ENCODE data around the gene ENC1. TPM values are rescaled to one million over a fixed set of nuclear protein-coding genes. Genes with fewer than 3 reads are reported as not detected.

Gene ENC1
- total RNA-seq, 2 donors from 2014 or later = 7.7 to 10.4 TPM

GRCh38 chr5:74664551-74664950, 24.0 kb upstream of the ENC1 start:
- Histone ChIP-seq H3K9me3 (no peaks in the 10 kb centered on the region), H3K27me3 (replicated peaks; ENCODE audit: insufficient read depth) (no peaks in the 10 kb centered on the region), H3K36me3 (no peaks in the 10 kb centered on the region), H3K4me1 (ENCODE audit: control insufficient read depth in 1 of 2, low read depth in 2 of 2) (no peaks in the 10 kb centered on the region), H3K4me3 (no peak overlapping the region), H3K27ac (no peak overlapping the region)
- DNase-seq (ENCODE audit: low spot score) (no peak), ATAC-seq (ENCODE audit: insufficient number of reproducible peaks, low FRiP score, low read depth) (no peak)
- TF ChIP-seq, protein P1, sequence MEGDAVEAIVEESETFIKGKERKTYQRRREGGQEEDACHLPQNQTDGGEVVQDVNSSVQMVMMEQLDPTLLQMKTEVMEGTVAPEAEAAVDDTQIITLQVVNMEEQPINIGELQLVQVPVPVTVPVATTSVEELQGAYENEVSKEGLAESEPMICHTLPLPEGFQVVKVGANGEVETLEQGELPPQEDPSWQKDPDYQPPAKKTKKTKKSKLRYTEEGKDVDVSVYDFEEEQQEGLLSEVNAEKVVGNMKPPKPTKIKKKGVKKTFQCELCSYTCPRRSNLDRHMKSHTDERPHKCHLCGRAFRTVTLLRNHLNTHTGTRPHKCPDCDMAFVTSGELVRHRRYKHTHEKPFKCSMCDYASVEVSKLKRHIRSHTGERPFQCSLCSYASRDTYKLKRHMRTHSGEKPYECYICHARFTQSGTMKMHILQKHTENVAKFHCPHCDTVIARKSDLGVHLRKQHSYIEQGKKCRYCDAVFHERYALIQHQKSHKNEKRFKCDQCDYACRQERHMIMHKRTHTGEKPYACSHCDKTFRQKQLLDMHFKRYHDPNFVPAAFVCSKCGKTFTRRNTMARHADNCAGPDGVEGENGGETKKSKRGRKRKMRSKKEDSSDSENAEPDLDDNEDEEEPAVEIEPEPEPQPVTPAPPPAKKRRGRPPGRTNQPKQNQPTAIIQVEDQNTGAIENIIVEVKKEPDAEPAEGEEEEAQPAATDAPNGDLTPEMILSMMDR (IDR thresholded peaks at IDR 0.05) = no peak

GRCh38 chr5:74660873-74661272, 20.3 kb upstream of the ENC1 start:
- Histone ChIP-seq H3K4me3 (no peak overlapping the region), H3K36me3 (no peaks in the 10 kb centered on the region), H3K27ac (no peak overlapping the region), H3K27me3 (replicated peaks; ENCODE audit: insufficient read depth) (no peaks in the 10 kb centered on the region), H3K9me3 (no peaks in the 10 kb centered on the region), H3K4me1 (ENCODE audit: control insufficient read depth in 1 of 2, low read depth in 2 of 2) (no peaks in the 10 kb centered on the region)
- no peak for DNase-seq (ENCODE audit: low spot score)
- ATAC-seq (ENCODE audit: insufficient number of reproducible peaks, low FRiP score, low read depth) = no peak
- TF ChIP-seq, protein P1 (IDR thresholded peaks at IDR 0.05) = no peak

- H3K4me1 ChIP-seq (ENCODE audit: control insufficient read depth in 1 of 2, low read depth in 2 of 2) = no peaks in the 10 kb centered on the region
- ATAC-seq (ENCODE audit: insufficient number of reproducible peaks, low FRiP score, low read depth) = no peak
- H3K36me3 ChIP-seq = no peaks in the 10 kb centered on the region
- H3K27me3 ChIP-seq (replicated peaks; ENCODE audit: insufficient read depth) = no peaks in the 10 kb centered on the region
- H3K9me3 ChIP-seq = no peaks in the 10 kb centered on the region
- TF ChIP-seq, protein P1 (IDR thresholded peaks at IDR 0.05) = no peak
- no peak overlapping the region for H3K27ac ChIP-seq
- DNase-seq (ENCODE audit: low spot score) = no peak
- H3K4me3 ChIP-seq = no peak overlapping the region
These were observed 19.6 kb upstream of the ENC1 start for GRCh38 chr5:74660140-74660539.

DNA sequence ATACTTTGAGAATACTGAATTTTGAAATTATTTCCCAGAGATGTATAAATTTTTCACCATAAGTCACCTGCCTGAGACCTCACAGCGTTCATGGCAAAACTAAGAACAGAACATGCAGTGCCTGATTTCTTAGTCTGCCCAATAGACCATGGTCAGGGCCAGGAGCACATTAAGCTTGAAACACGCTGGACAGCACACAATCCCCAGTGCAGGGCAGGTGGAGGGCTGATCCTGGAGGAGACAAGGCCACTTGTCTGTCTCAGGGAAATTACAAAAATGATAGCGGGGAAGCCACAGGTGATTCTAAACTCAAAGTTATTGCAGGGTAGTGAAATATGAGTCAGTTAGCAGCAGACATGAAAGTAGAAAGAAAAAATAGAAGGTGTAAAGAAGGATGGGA, 18.6 kb upstream of the ENC1 start:
- Histone ChIP-seq H3K27ac (no peak overlapping the region), H3K4me3 (no peak overlapping the region), H3K4me1 (ENCODE audit: control insufficient read depth in 1 of 2, low read depth in 2 of 2) (no peaks in the 10 kb centered on the region), H3K27me3 (replicated peaks; ENCODE audit: insufficient read depth) (no peaks in the 10 kb centered on the region), H3K36me3 (no peaks in the 10 kb centered on the region), H3K9me3 (no peaks in the 10 kb centered on the region)
- ATAC-seq (ENCODE audit: insufficient number of reproducible peaks, low FRiP score, low read depth) (no peak), DNase-seq (ENCODE audit: low spot score) (no peak)
- TF ChIP-seq, protein P1 (IDR thresholded peaks at IDR 0.05) = no peak

- DNase-seq (ENCODE audit: low spot score) (no peak), ATAC-seq (ENCODE audit: insufficient number of reproducible peaks, low FRiP score, low read depth) (no peak)
- Histone ChIP-seq H3K4me3 (no peak overlapping the region), H3K27ac (no peak overlapping the region), H3K9me3 (no peaks in the 10 kb centered on the region), H3K4me1 (ENCODE audit: control insufficient read depth in 1 of 2, low read depth in 2 of 2) (no peaks in the 10 kb centered on the region), H3K27me3 (replicated peaks; ENCODE audit: insufficient read depth) (no peaks in the 10 kb centered on the region), H3K36me3 (no peaks in the 10 kb centered on the region)
- TF ChIP-seq, protein P1 (IDR thresholded peaks at IDR 0.05) = no peak
These were observed 16.6 kb upstream of the ENC1 start for GRCh38 chr5:74657165-74657564.
